GM12878 (cell line): Measurements from ENCODE around the gene RETREG2. TPM values are rescaled to one million over a fixed set of nuclear protein-coding genes. Genes with fewer than 3 reads are reported as not detected.

Experiments
- ATAC-seq: fragments of 200-7000 bp; cut with Tn5 transposase; 3 replicates; pipeline ENCODE4 v1.9.1; 2020; ENCODE audit warnings: mild to moderate bottlenecking, moderate library complexity
- BruUV-seq: library from RNA; stranded (reverse); fragments of 400-500 nt; replicated peaks from 2 replicates; lab custom pipeline; 2021; lab: Mats Ljungman, UMichigan
- CTCF ChIA-PET: fragments of 300-600 bp; sonication (Branson Sonifier 250); formaldehyde crosslinking; extraction: SDS; loops from one replicate; lab custom pipeline; 2021; ENCODE audit warnings: inconsistent platforms; lab: Yijun Ruan, JAX
- POLR2A ChIA-PET: fragments of 350-600 bp; formaldehyde crosslinking; extraction: SDS; loops from one replicate; lab custom pipeline; 2021; ENCODE audit warnings: inconsistent platforms; lab: Charles Lee
- RAD21 ChIA-PET: fragments of 300-600 bp; sonication (Branson Sonifier 250); formaldehyde crosslinking; loops from one replicate; lab custom pipeline; 2023; ENCODE audit warnings: antibody characterized with exemption; ENCODE audit not compliant: unreplicated experiment; lab: Charles Lee
- SMC1A ChIA-PET: fragments of 300-600 bp; sonication (Branson Sonifier 250); formaldehyde crosslinking; loops from one replicate; lab custom pipeline; 2023; ENCODE audit not compliant: unreplicated experiment, uncharacterized antibody; lab: Charles Lee
- DNase-seq: peaks from one replicate; pipeline ENCODE4 v3.0.0-alpha.2; 2011; ENCODE audit warnings: low read depth, low spot score
- FAIRE-seq: peaks from 3 replicates; lab custom pipeline; 2011; peaks lifted over from hg19 to GRCh38; lab: Jason Lieb, UNC
- H2AFZ ChIP-seq: 2 replicates; pipeline ENCODE4 v1.6.0; 2011; ENCODE audit warnings: low read depth, low read length, control low read depth; ENCODE audit not compliant: control insufficient read depth
- H3K27ac ChIP-seq: 2 replicates; pipeline ENCODE4 v1.5.1; 2011; ENCODE audit warnings: control low read depth; ENCODE audit not compliant: control insufficient read depth, insufficient read depth
- H3K27me3 ChIP-seq, 2 experiments: replicated peaks in 1 of 2; 2 replicates each; pipeline versions ENCODE4 v1.6.0 to v1.6.1; 2011; ENCODE audit warnings: low read length in 1 of 2; ENCODE audit not compliant: control insufficient read depth in 2 of 2, insufficient read depth in 2 of 2
- H3K36me3 ChIP-seq, 2 experiments: 2 replicates each; pipeline ENCODE4 v1.5.1; 2011; ENCODE audit warnings: low read length in 1 of 2; ENCODE audit not compliant: control insufficient read depth in 2 of 2, insufficient read depth in 2 of 2
- H3K4me1 ChIP-seq: 2 replicates; pipeline ENCODE4 v1.6.1; 2011; ENCODE audit warnings: mild to moderate bottlenecking, low read length, moderate library complexity, mixed read lengths; ENCODE audit not compliant: control insufficient read depth, insufficient read depth
- H3K4me2 ChIP-seq: 2 replicates; pipeline ENCODE4 v1.6.0; 2011; ENCODE audit warnings: control low read depth; ENCODE audit not compliant: control insufficient read depth, insufficient read depth
- H3K4me3 ChIP-seq: fragments of 200-600 bp; sonication (generic); 2 replicates; pipeline ENCODE4 v1.5.1; 2016
- H3K79me2 ChIP-seq: 2 replicates; pipeline ENCODE4 v1.6.0; 2011; ENCODE audit warnings: low read length; ENCODE audit not compliant: control insufficient read depth, insufficient read depth
- H3K9ac ChIP-seq: 2 replicates; pipeline ENCODE4 v1.8.0; 2011; ENCODE audit warnings: low read length, control low read depth, mixed read lengths; ENCODE audit not compliant: control insufficient read depth, insufficient read depth
- H3K9me3 ChIP-seq: replicated peaks from 3 replicates; pipeline ENCODE4 v1.5.1; 2011; ENCODE audit warnings: mild to moderate bottlenecking, low read length; ENCODE audit not compliant: control insufficient read depth, insufficient read depth
- H4K20me1 ChIP-seq: 2 replicates; pipeline ENCODE4 v1.6.0; 2011; ENCODE audit not compliant: control insufficient read depth, insufficient read depth
- BHLHE40 ChIP-seq, 2 experiments: fragments of 450-650 bp in 1 of 2; IDR thresholded peaks; 2 replicates each; pipeline ENCODE4 v1.6.1; 2011 to 2017; ENCODE audit warnings: low read depth in 2 of 2, borderline replicate concordance in 1 of 2, improper control_type of control experiment in 1 of 2, low read length in 1 of 2, mild to moderate bottlenecking in 1 of 2
- CHD1 ChIP-seq: IDR thresholded peaks from 2 replicates; pipeline ENCODE4 v1.6.1; 2012; ENCODE audit warnings: low read depth, low read length, improper control_type of control experiment
- CUX1 ChIP-seq: IDR thresholded peaks from 2 replicates; pipeline ENCODE4 v1.6.1; 2012; ENCODE audit warnings: improper control_type of control experiment, low read depth, low read length; ENCODE audit not compliant: insufficient replicate concordance
- EP300 ChIP-seq, 2 experiments: fragments of 150-350 bp in 1 of 2; IDR thresholded peaks; 2 replicates each; pipeline ENCODE4 v1.6.1; 2011 to 2012; ENCODE audit warnings: low read depth in 2 of 2, low read length in 2 of 2, borderline replicate concordance in 1 of 2, improper control_type of control experiment in 1 of 2, inconsistent platforms in 1 of 2; ENCODE audit not compliant: control insufficient read depth in 1 of 2
- GABPA ChIP-seq: IDR thresholded peaks from 2 replicates; pipeline ENCODE4 v1.6.1; 2014; ENCODE audit warnings: antibody characterized with exemption, low read depth, mild to moderate bottlenecking, inconsistent platforms
- IKZF1 ChIP-seq: fragments of 450-650 bp; conservative IDR thresholded peaks from 2 replicates; pipeline ENCODE4 v1.6.1; 2017; ENCODE audit warnings: antibody characterized with exemption, mild to moderate bottlenecking
- KAT2A ChIP-seq: conservative IDR thresholded peaks from 2 replicates; pipeline ENCODE4 v1.6.1; 2011; ENCODE audit warnings: low read depth, low read length; ENCODE audit not compliant: control insufficient read depth
- LARP7 ChIP-seq: fragments of 450-650 bp; IDR thresholded peaks from 2 replicates; pipeline ENCODE4 v1.6.1; 2017; ENCODE audit warnings: mild to moderate bottlenecking
- NFIC ChIP-seq: IDR thresholded peaks from 2 replicates; pipeline ENCODE4 v1.6.1; 2012; ENCODE audit warnings: low read depth, mild to moderate bottlenecking, inconsistent platforms, low read length, moderate library complexity
- NFYB ChIP-seq: IDR thresholded peaks from 2 replicates; pipeline ENCODE4 v1.6.1; 2011; ENCODE audit warnings: low read depth, mild to moderate bottlenecking, low read length, improper control_type of control experiment, moderate library complexity; ENCODE audit not compliant: insufficient read depth
- TCF12 ChIP-seq: IDR thresholded peaks from 2 replicates; pipeline ENCODE4 v1.6.1; 2011; ENCODE audit warnings: low read depth, mild to moderate bottlenecking, low read length
- ZNF622 ChIP-seq: fragments of 450-650 bp; IDR thresholded peaks from 2 replicates; pipeline ENCODE4 v1.6.1; 2017; ENCODE audit warnings: mild to moderate bottlenecking, inconsistent platforms
- ZZZ3 ChIP-seq: IDR thresholded peaks from 2 replicates; pipeline ENCODE4 v1.6.1; 2011; ENCODE audit warnings: low read depth; ENCODE audit not compliant: control insufficient read depth, insufficient read length
- WGBS: methylation state at CpG from one replicate; pipeline ENCODE4 v1.1.6; 2016; ENCODE audit warnings: low lambda C conversion rate; ENCODE audit not compliant: insufficient replicate concordance, insufficient coverage; ENCODE audit errors: missing lambda C conversion rate; 5-methylcytosine and 5-hydroxymethylcytosine counted together
- in situ Hi-C: fragments of 300-500 bp; cut with MboI; formaldehyde crosslinking; loops from 9 replicates; pipeline ENCODE4 v1.14.3; 2018; ENCODE audit warnings: mixed read lengths
- intact Hi-C: fragments of 100-400 bp; cut with micrococcal nuclease; formaldehyde crosslinking; loops from one replicate; pipeline ENCODE4 v1.14.2; 2022; ENCODE audit not compliant: unreplicated experiment
- polyA plus RNA-seq, 11 experiments: library from polyadenylated mRNA; depleted of rRNA in 4 of 11; unstranded in 6 of 11; stranded (reverse) in 5 of 11; fragments of >200 nt; fragmentation: Nextera tagmentation in 4 of 11; fragmentation: Illumina TruSeq in 1 of 11; extraction: Ambion mirVana in 4 of 11; extraction: Trizol in 1 of 11; gene quantifications; 1 replicate in 1 of 11; 2 replicates in 10 of 11; pipeline versions ENCODE4 v1.2.1 to v1.2.3, GENCODE V29; 2011 to 2016; ENCODE audit warnings: inconsistent platforms in 2 of 11, missing spikeins in 2 of 11, low read depth in 1 of 11
- total RNA-seq, 4 experiments: library from RNA; depleted of rRNA in 3 of 4; stranded (reverse); fragments of >200 nt in 3 of 4; fragmentation: Illumina TruSeq in 1 of 4; extraction: Trizol in 1 of 4; gene quantifications; 2 replicates each; pipeline versions ENCODE4 v1.2.1 to v1.2.3, GENCODE V29; 2013 to 2021
- TF ChIP-seq, protein P1 (sequence below): IDR thresholded peaks from 2 replicates; pipeline ENCODE4 v1.6.1; 2011; ENCODE audit warnings: mild to moderate bottlenecking, low read depth, low read length, moderate library complexity; ENCODE audit not compliant: insufficient replicate concordance

The RETREG2 gene
- total and polyA plus RNA-seq, 10 of the 15 experiments (the other 5 are each of a cell fraction or from before 2014, with no cell fraction given) = 10.1 to 72.0 (median 28.3) TPM

DNA sequence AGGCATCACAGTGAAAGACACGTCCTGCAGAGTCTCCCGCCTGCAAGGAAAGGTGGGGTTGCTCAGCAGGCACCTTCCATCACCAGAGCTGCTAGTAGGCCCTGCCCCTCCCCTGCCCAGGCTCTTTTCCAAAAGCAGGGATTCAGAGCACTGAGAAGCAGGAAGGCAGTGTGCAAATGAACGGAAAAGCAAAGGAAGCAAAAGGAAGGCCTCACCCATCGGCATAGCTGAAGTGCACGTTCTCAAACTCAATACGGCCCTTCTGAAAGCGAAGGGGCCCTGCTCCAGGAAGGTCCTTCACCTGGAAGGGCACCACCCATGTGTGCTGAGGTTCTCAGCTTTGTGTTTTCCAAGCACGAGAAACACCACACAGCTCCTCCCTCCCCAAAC lies 34.9 kb downstream of the RETREG2 start:
- H3K79me2 ChIP-seq = peaks cover 6% of the 10 kb centered on the region
- FAIRE-seq (no peak), ATAC-seq (no peak), DNase-seq (no peak)
- 83% methylated on average over 8 of the region's 8 CpGs for WGBS
- no peak overlapping the region for H3K9ac ChIP-seq
- TF ChIP-seq NFYB = no peak
- no peak for TF ChIP-seq CUX1
- no peak for TF ChIP-seq ZNF622
- no peak for TF ChIP-seq BHLHE40 (IDR thresholded peaks at IDR 0.05; ENCODE audit: borderline replicate concordance in 1 of 2, low read depth in 2 of 2, low read length in 1 of 2)
- TF ChIP-seq TCF12 = no peak
- TF ChIP-seq LARP7 = no peak
- TF ChIP-seq EP300 (IDR thresholded peaks at IDR 0.05; ENCODE audit: borderline replicate concordance in 1 of 2, control insufficient read depth in 1 of 2, low read depth in 2 of 2, low read length in 2 of 2) = no peak
- TF ChIP-seq NFIC = no peak
- TF ChIP-seq KAT2A = no peak
- no peak for TF ChIP-seq GABPA
- TF ChIP-seq ZZZ3 = no peak
- TF ChIP-seq CHD1 = no peak
- TF ChIP-seq, protein P1, sequence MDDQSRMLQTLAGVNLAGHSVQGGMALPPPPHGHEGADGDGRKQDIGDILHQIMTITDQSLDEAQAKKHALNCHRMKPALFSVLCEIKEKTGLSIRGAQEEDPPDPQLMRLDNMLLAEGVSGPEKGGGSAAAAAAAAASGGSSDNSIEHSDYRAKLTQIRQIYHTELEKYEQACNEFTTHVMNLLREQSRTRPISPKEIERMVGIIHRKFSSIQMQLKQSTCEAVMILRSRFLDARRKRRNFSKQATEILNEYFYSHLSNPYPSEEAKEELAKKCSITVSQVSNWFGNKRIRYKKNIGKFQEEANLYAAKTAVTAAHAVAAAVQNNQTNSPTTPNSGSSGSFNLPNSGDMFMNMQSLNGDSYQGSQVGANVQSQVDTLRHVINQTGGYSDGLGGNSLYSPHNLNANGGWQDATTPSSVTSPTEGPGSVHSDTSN = no peak
- TF ChIP-seq IKZF1 = no peak
- intact Hi-C loops = no loop called here
- no peaks in the 10 kb centered on the region for H3K27me3 ChIP-seq
- no peak overlapping the region for H2AFZ ChIP-seq
- no peaks in the 10 kb centered on the region for H4K20me1 ChIP-seq
- BruUV-seq = no TSS peak
- POLR2A ChIA-PET = no interaction called here
- H3K4me2 ChIP-seq = no peak overlapping the region
- RAD21 ChIA-PET = no interaction called here
- H3K9me3 ChIP-seq = no peaks in the 10 kb centered on the region
- SMC1A ChIA-PET = interaction anchor here (1.7 kb wide), 1 partner anchor 42 kb away, joined by 4 read pairs; no protein-coding TSS in a partner anchor
- peaks cover 0 to 15% of the 10 kb centered on the region in 2 experiments; a peak in 3 of 4 replicates for H3K36me3 ChIP-seq
- H3K27ac ChIP-seq = no peak overlapping the region
- H3K4me3 ChIP-seq = no peak overlapping the region
- in situ Hi-C loops = no loop called here
- H3K4me1 ChIP-seq = peaks cover 8% of the 10 kb centered on the region
- CTCF ChIA-PET = interaction anchor here (1.4 to 3.0 kb wide), 3 partner anchors 39 to 82 kb away, joined by 4 to 20 read pairs (median 11); partner anchors contain the start of gene SLC23A3
